ENCODE results near the gene PPME1. TPM values are rescaled to one million over a fixed set of nuclear protein-coding genes. Genes with fewer than 3 reads are reported as not detected.

PPME1 gene
- total and polyA plus RNA-seq, 9 of the 15 experiments (the other 6 are each of a cell fraction or from before 2014, with no cell fraction given): 9.8 to 81.7 (median 37.6) TPM

DNA sequence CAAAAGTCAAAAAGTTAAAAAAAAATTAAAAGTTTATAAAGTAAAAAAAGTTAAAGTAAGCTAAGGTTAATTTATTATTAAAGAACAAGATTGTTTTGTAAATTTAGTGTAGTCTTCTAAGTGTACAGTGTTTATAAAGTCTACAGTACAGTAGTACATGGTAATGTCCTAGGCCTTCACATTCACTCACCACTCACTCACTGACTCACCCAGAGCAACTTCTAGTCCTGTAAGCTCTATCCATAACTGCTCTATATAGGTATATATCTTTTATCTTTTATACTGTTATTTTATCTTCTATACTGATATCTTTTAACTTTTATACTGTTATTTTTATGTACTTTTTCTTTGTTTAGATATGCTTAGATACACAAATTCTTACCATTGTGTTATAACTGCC, 11.4 kb upstream of the PPME1 start:
- no peak for DNase-seq (ENCODE audit: extremely low read depth in 1 of 4, low spot score in 3 of 4)
- CTCF ChIA-PET (ENCODE audit: low intra/inter-chr PET ratio): no interaction called here
- H3K9me3 ChIP-seq (replicated peaks; ENCODE audit: control insufficient read depth, insufficient read depth, low read depth, low read length): no peaks in the 10 kb centered on the region
- no peak for ATAC-seq
- H3K9ac ChIP-seq (ENCODE audit: insufficient read depth in 1 of 2, low read depth in 2 of 2, low read length in 2 of 2): no peak overlapping the region
- H3K36me3 ChIP-seq (ENCODE audit: control insufficient read depth, insufficient read depth, low read length): peaks cover 33% of the 10 kb centered on the region
- H3K4me3 ChIP-seq: no peak overlapping the region
- no peak overlapping the region for H3K27ac ChIP-seq (ENCODE audit: extremely low read depth, low read depth, low read length)
- intact Hi-C loops (cut with micrococcal nuclease): no loop called here
- H3K27me3 ChIP-seq (ENCODE audit: control insufficient read depth in 2 of 2, insufficient read depth in 2 of 2, low read length in 2 of 2): no peaks in the 10 kb centered on the region
- no peaks in the 10 kb centered on the region for H3K79me2 ChIP-seq (ENCODE audit: control insufficient read depth, insufficient read depth, low read length)
- H3K4me1 ChIP-seq (replicated peaks in 1 of 2; ENCODE audit: control insufficient read depth in 2 of 2, insufficient read depth in 2 of 2, low read length in 2 of 2): peaks cover 0 to 5% of the 10 kb centered on the region in 2 experiments; a peak in 2 of 5 replicates
- H4K20me1 ChIP-seq (replicated peaks; ENCODE audit: control insufficient read depth, insufficient read depth, low read length): no peaks in the 10 kb centered on the region
- in situ Hi-C loops (cut with MboI): no loop called here
- no TSS peak for BruUV-seq (replicated peaks)
- POLR2A ChIA-PET: no interaction called here
- no peak for FAIRE-seq
- H3K4me2 ChIP-seq (ENCODE audit: insufficient read depth, low read length): no peak overlapping the region
- H2AFZ ChIP-seq (ENCODE audit: low read depth, low read length): no peak overlapping the region
- no peaks in the 10 kb centered on the region for H3K9me1 ChIP-seq (ENCODE audit: control insufficient read depth, insufficient read depth, low read length)
- TF ChIP-seq MCM2 (IDR thresholded peaks at IDR 0.05; ENCODE audit: low read depth): no peak
- no peak for TF ChIP-seq MYC (IDR thresholded peaks at IDR 0.05; ENCODE audit: low read depth, low read length)
- no peak for TF ChIP-seq MYC (CRISPR knock-in tag; IDR thresholded peaks at IDR 0.05; ENCODE audit: borderline replicate concordance, low read depth)
- TF ChIP-seq NEUROD1 (IDR thresholded peaks at IDR 0.05; ENCODE audit: borderline replicate concordance, low read depth, low read length, partially characterized antibody): no peak
- TF ChIP-seq BRCA1 (IDR thresholded peaks at IDR 0.05): no peak
- no peak for TF ChIP-seq BRCA1 (CRISPR knock-in tag; IDR thresholded peaks at IDR 0.05)
- TF ChIP-seq, protein P1, sequence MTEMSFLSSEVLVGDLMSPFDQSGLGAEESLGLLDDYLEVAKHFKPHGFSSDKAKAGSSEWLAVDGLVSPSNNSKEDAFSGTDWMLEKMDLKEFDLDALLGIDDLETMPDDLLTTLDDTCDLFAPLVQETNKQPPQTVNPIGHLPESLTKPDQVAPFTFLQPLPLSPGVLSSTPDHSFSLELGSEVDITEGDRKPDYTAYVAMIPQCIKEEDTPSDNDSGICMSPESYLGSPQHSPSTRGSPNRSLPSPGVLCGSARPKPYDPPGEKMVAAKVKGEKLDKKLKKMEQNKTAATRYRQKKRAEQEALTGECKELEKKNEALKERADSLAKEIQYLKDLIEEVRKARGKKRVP (CRISPR knock-in tag; IDR thresholded peaks at IDR 0.05): no peak
- no peak for TF ChIP-seq HOXB6 (CRISPR knock-in tag; IDR thresholded peaks at IDR 0.05; ENCODE audit: borderline replicate concordance)
- TF ChIP-seq, protein P2, sequence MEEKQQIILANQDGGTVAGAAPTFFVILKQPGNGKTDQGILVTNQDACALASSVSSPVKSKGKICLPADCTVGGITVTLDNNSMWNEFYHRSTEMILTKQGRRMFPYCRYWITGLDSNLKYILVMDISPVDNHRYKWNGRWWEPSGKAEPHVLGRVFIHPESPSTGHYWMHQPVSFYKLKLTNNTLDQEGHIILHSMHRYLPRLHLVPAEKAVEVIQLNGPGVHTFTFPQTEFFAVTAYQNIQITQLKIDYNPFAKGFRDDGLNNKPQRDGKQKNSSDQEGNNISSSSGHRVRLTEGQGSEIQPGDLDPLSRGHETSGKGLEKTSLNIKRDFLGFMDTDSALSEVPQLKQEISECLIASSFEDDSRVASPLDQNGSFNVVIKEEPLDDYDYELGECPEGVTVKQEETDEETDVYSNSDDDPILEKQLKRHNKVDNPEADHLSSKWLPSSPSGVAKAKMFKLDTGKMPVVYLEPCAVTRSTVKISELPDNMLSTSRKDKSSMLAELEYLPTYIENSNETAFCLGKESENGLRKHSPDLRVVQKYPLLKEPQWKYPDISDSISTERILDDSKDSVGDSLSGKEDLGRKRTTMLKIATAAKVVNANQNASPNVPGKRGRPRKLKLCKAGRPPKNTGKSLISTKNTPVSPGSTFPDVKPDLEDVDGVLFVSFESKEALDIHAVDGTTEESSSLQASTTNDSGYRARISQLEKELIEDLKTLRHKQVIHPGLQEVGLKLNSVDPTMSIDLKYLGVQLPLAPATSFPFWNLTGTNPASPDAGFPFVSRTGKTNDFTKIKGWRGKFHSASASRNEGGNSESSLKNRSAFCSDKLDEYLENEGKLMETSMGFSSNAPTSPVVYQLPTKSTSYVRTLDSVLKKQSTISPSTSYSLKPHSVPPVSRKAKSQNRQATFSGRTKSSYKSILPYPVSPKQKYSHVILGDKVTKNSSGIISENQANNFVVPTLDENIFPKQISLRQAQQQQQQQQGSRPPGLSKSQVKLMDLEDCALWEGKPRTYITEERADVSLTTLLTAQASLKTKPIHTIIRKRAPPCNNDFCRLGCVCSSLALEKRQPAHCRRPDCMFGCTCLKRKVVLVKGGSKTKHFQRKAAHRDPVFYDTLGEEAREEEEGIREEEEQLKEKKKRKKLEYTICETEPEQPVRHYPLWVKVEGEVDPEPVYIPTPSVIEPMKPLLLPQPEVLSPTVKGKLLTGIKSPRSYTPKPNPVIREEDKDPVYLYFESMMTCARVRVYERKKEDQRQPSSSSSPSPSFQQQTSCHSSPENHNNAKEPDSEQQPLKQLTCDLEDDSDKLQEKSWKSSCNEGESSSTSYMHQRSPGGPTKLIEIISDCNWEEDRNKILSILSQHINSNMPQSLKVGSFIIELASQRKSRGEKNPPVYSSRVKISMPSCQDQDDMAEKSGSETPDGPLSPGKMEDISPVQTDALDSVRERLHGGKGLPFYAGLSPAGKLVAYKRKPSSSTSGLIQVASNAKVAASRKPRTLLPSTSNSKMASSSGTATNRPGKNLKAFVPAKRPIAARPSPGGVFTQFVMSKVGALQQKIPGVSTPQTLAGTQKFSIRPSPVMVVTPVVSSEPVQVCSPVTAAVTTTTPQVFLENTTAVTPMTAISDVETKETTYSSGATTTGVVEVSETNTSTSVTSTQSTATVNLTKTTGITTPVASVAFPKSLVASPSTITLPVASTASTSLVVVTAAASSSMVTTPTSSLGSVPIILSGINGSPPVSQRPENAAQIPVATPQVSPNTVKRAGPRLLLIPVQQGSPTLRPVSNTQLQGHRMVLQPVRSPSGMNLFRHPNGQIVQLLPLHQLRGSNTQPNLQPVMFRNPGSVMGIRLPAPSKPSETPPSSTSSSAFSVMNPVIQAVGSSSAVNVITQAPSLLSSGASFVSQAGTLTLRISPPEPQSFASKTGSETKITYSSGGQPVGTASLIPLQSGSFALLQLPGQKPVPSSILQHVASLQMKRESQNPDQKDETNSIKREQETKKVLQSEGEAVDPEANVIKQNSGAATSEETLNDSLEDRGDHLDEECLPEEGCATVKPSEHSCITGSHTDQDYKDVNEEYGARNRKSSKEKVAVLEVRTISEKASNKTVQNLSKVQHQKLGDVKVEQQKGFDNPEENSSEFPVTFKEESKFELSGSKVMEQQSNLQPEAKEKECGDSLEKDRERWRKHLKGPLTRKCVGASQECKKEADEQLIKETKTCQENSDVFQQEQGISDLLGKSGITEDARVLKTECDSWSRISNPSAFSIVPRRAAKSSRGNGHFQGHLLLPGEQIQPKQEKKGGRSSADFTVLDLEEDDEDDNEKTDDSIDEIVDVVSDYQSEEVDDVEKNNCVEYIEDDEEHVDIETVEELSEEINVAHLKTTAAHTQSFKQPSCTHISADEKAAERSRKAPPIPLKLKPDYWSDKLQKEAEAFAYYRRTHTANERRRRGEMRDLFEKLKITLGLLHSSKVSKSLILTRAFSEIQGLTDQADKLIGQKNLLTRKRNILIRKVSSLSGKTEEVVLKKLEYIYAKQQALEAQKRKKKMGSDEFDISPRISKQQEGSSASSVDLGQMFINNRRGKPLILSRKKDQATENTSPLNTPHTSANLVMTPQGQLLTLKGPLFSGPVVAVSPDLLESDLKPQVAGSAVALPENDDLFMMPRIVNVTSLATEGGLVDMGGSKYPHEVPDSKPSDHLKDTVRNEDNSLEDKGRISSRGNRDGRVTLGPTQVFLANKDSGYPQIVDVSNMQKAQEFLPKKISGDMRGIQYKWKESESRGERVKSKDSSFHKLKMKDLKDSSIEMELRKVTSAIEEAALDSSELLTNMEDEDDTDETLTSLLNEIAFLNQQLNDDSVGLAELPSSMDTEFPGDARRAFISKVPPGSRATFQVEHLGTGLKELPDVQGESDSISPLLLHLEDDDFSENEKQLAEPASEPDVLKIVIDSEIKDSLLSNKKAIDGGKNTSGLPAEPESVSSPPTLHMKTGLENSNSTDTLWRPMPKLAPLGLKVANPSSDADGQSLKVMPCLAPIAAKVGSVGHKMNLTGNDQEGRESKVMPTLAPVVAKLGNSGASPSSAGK (IDR thresholded peaks at IDR 0.05): no peak
- TF ChIP-seq, protein P3, sequence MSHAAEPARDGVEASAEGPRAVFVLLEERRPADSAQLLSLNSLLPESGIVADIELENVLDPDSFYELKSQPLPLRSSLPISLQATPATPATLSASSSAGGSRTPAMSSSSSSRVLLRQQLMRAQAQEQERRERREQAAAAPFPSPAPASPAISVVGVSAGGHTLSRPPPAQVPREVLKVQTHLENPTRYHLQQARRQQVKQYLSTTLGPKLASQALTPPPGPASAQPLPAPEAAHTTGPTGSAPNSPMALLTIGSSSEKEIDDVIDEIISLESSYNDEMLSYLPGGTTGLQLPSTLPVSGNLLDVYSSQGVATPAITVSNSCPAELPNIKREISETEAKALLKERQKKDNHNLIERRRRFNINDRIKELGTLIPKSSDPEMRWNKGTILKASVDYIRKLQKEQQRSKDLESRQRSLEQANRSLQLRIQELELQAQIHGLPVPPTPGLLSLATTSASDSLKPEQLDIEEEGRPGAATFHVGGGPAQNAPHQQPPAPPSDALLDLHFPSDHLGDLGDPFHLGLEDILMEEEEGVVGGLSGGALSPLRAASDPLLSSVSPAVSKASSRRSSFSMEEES (CRISPR knock-in tag; IDR thresholded peaks at IDR 0.05): no peak
